Astrocyte of the spinal cord (primary cell): ENCODE data around the gene SLC25A25.
A peak's percentile ranks its signal among the peaks of the same experiment; 100 is the strongest.

ENCODE experiments used
- DNase-seq: peaks from one replicate; pipeline ENCODE4 v3.0.0; 2011; ENCODE audit warnings: low read depth, low spot score
- H3K4me3 ChIP-seq: 2 replicates; pipeline ENCODE4 v1.5.1; 2011; ENCODE audit warnings: low read depth, mild to moderate bottlenecking, low read length, moderate library complexity
- CTCF ChIP-seq: IDR thresholded peaks from 2 replicates; pipeline ENCODE4 v1.5.1; 2012; ENCODE audit warnings: low read depth, mild to moderate bottlenecking, low read length, inconsistent platforms
- in situ Hi-C: cut with HindIII; loops from 2 replicates; pipeline ENCODE4 v1.10.0; 2017; ENCODE audit warnings: low sequenced_read_pairs

Gene SLC25A25

GRCh38 chr9:128124873-128125579 lies 57.0 kb downstream of the SLC25A25 start:
- peak; percentile 79 for TF ChIP-seq CTCF
- peak; percentile 55 for DNase-seq
- in situ Hi-C loops, result no loop called here
- H3K4me3 ChIP-seq, result no peak overlapping the region

- in situ Hi-C loops, result no loop called here
- DNase-seq, result no peak
- no peak overlapping the region for H3K4me3 ChIP-seq
- TF ChIP-seq CTCF, result no peak
These were observed 57.7 kb downstream of the SLC25A25 start for GRCh38 chr9:128125580-128126354.

GRCh38 chr9:128127568-128127989 lies 59.5 kb downstream of the SLC25A25 start, which contains the start of gene PTGES2:
Gene PTGES2, minus strand, starts transcription at chr9:128127729. Its CDS starts 12 bp downstream, at chr9:128127717.
- in situ Hi-C loops, result no loop called here
- peak within 1 kb of the TSS; percentile 87 for H3K4me3 ChIP-seq
- DNase-seq, result peak; percentile 87
- TF ChIP-seq CTCF, result no peak

GRCh38 chr9:128127990-128128835 lies 60.2 kb downstream of the SLC25A25 start:
- peak overlapping the region; percentile 87 for H3K4me3 ChIP-seq
- peak; percentile 93 for DNase-seq
- in situ Hi-C loops, result no loop called here
- TF ChIP-seq CTCF, result no peak

- peak overlapping the region; percentile 87 for H3K4me3 ChIP-seq
- in situ Hi-C loops, result no loop called here
- no peak for DNase-seq
- TF ChIP-seq CTCF, result no peak
These were observed 61.0 kb downstream of the SLC25A25 start for GRCh38 chr9:128128836-128129590.
